BLaER1 treated with 17β-estradiol and CSF1 and Interleukin-3, amounts not matched to agents 10 nM and 100 nM (cell line): Measurements from ENCODE around the gene VPS35L.

Experiments
- H3K27ac ChIP-seq, 11 experiments: shearing (Covaris generic); formaldehyde crosslinking; 2 replicates each; pipeline ENCODE4 v1.8.1; 2022
- H3K27me3 ChIP-seq, 11 experiments: shearing (Covaris generic); formaldehyde crosslinking; 2 replicates each; pipeline ENCODE4 v1.8.1; 2022
- H3K36me3 ChIP-seq, 11 experiments: shearing (Covaris generic); formaldehyde crosslinking; 2 replicates each; pipeline ENCODE4 v1.8.1; 2022
- H3K4me1 ChIP-seq, 10 experiments: shearing (Covaris generic); formaldehyde crosslinking; 2 replicates each; pipeline ENCODE4 v1.8.1; 2022
- H3K4me2 ChIP-seq, 11 experiments: shearing (Covaris generic); formaldehyde crosslinking; 2 replicates each; pipeline ENCODE4 v1.8.1; 2022
- H3K4me3 ChIP-seq, 10 experiments: shearing (Covaris generic); formaldehyde crosslinking; 2 replicates each; pipeline ENCODE4 v1.8.1; 2022
- H3K9ac ChIP-seq, 11 experiments: shearing (Covaris generic); formaldehyde crosslinking; 2 replicates each; pipeline ENCODE4 v1.8.1; 2022
- H3K9me3 ChIP-seq, 11 experiments: shearing (Covaris generic); formaldehyde crosslinking; replicated peaks in 1 of 11; 2 replicates each; pipeline ENCODE4 v1.8.1; 2022
- H4K20me1 ChIP-seq, 11 experiments: shearing (Covaris generic); formaldehyde crosslinking; 2 replicates each; pipeline ENCODE4 v1.8.1; 2022
- Cebpa-rat ChIP-seq, 11 experiments: shearing (Covaris generic); IDR thresholded peaks; 2 replicates each; pipeline ENCODE4 v1.8.1; 2022

Gene VPS35L

GRCh38 chr16:19703172-19703889 is 147.8 kb downstream of the VPS35L start:
- Histone ChIP-seq H3K4me1 (peaks cover 16 to 40% (median 22%) of the 10 kb centered on the region in 10 experiments), H3K36me3 (peaks cover 76 to 94% (median 84%) of the 10 kb centered on the region in 11 experiments), H3K9ac (no peak overlapping the region), H3K27ac (no peak overlapping the region), H3K4me2 (peak overlapping the region in 2 of 11 experiments; percentile 33 to 42; a peak in 4 of 22 replicates), H3K4me3 (no peak overlapping the region), H3K9me3 (no peaks in the 10 kb centered on the region), H4K20me1 (peaks cover 0 to 67% (median 36%) of the 10 kb centered on the region in 11 experiments; a peak in 20 of 22 replicates), H3K27me3 (no peaks in the 10 kb centered on the region)
- TF ChIP-seq Cebpa-rat (IDR thresholded peaks at IDR 0.05): no peak

- Histone ChIP-seq H3K36me3 (peaks cover 81 to 97% (median 91%) of the 10 kb centered on the region in 11 experiments), H3K4me1 (peaks cover 4 to 29% (median 10%) of the 10 kb centered on the region in 10 experiments), H4K20me1 (peaks cover 0 to 67% (median 29%) of the 10 kb centered on the region in 11 experiments; a peak in 20 of 22 replicates), H3K27ac (peak overlapping the region in 3 of 11 experiments; percentile 7 to 33 (median 14); a peak in 2 of 22 replicates), H3K9me3 (no peaks in the 10 kb centered on the region), H3K27me3 (no peaks in the 10 kb centered on the region), H3K4me3 (no peak overlapping the region), H3K4me2 (no peak overlapping the region; a peak in 1 of 22 replicates), H3K9ac (no peak overlapping the region)
- no peak for TF ChIP-seq Cebpa-rat (IDR thresholded peaks at IDR 0.05)
These were observed 149.0 kb downstream of the VPS35L start for GRCh38 chr16:19704321-19705145.

GRCh38 chr16:19705146-19705501 is 149.6 kb downstream of the VPS35L start:
- Histone ChIP-seq H3K27me3 (no peaks in the 10 kb centered on the region), H3K4me1 (peaks cover 0 to 29% (median 5%) of the 10 kb centered on the region in 10 experiments; a peak in 9 of 20 replicates), H3K4me3 (no peak overlapping the region), H3K9ac (no peak overlapping the region), H3K27ac (peak overlapping the region in 1 of 11 experiments; percentile 7; a peak in 1 of 22 replicates), H3K4me2 (no peak overlapping the region), H4K20me1 (peaks cover 0 to 67% (median 29%) of the 10 kb centered on the region in 11 experiments; a peak in 13 of 22 replicates), H3K36me3 (peaks cover 81 to 97% (median 91%) of the 10 kb centered on the region in 11 experiments), H3K9me3 (no peaks in the 10 kb centered on the region)
- TF ChIP-seq Cebpa-rat (IDR thresholded peaks at IDR 0.05): no peak

DNA sequence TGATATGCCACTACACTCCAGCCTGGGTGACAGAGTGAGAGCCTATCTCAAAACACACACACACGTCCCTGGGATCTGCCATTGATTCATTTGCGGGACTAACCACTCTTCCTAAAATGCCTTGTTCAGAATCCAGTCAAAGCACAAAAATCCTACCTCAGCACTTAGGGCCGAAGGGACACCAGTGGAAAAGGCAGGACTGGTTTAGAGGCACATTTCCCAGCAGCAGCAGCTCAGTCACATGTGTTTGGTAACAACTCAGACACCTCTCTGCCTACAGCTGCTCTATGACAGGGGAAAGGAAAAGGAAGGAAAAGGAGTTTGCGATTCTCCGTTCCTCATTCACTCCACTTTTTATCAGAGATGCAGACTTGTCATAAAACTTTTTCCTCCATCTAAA is 150.3 kb downstream of the VPS35L start:
- TF ChIP-seq Cebpa-rat (IDR thresholded peaks at IDR 0.05): no peak
- H3K36me3 ChIP-seq: peaks cover 80 to 97% (median 91%) of the 10 kb centered on the region in 11 experiments
- peaks cover 0 to 29% (median 4%) of the 10 kb centered on the region in 10 experiments; a peak in 8 of 20 replicates for H3K4me1 ChIP-seq

DNA sequence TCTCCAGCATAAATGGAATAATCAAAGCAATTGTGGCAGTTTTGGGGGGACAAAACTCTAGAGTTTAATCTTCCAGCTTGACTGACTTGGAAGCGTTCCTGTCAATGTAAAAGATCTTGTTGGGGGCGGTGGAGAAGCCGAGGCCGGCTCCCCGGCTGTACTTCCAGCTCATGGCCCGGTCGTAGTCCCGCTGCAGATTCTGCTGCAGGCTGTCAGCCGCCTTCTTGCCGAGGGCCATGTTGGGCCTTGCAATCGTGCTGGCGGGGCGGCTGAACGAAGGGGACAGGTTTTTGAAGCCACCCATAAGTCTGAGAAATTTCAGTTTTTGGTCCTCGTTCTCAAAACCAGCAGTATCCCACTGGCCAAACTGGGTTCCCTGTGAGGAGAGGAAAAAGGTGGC is 151.3 kb downstream of the VPS35L start:
- peaks cover 82 to 97% (median 93%) of the 10 kb centered on the region in 11 experiments for H3K36me3 ChIP-seq
- H3K9ac ChIP-seq: no peak overlapping the region
- no peak overlapping the region for H3K27ac ChIP-seq
- H4K20me1 ChIP-seq: peaks cover 0 to 74% (median 46%) of the 10 kb centered on the region in 11 experiments; a peak in 15 of 22 replicates
- no peak overlapping the region for H3K4me2 ChIP-seq
- no peaks in the 10 kb centered on the region for H3K9me3 ChIP-seq
- H3K4me1 ChIP-seq: peaks cover 0 to 29% (median 4%) of the 10 kb centered on the region in 10 experiments; a peak in 8 of 20 replicates
- H3K4me3 ChIP-seq: no peak overlapping the region
- TF ChIP-seq Cebpa-rat (IDR thresholded peaks at IDR 0.05): no peak
- no peaks in the 10 kb centered on the region for H3K27me3 ChIP-seq

More for the DNA sequence above, 150.3 kb downstream of the VPS35L start:
- H3K9me3 ChIP-seq: no peaks in the 10 kb centered on the region
- H3K9ac ChIP-seq: no peak overlapping the region
- no peak overlapping the region for H3K27ac ChIP-seq
- H3K4me2 ChIP-seq: 0 out of 22 replicates have a peak overlapping the region, but pooled peaks of 1 of the 11 experiments have one; percentile 9
- peaks cover 0 to 67% (median 36%) of the 10 kb centered on the region in 11 experiments; a peak in 14 of 22 replicates for H4K20me1 ChIP-seq
- no peaks in the 10 kb centered on the region for H3K27me3 ChIP-seq
- H3K4me3 ChIP-seq: no peak overlapping the region

GRCh38 chr16:19707569-19708295 is 152.2 kb downstream of the VPS35L start:
- Histone ChIP-seq H3K27me3 (no peaks in the 10 kb centered on the region), H3K27ac (no peak overlapping the region), H3K9me3 (no peaks in the 10 kb centered on the region), H3K4me3 (no peak overlapping the region), H4K20me1 (peaks cover 0 to 83% (median 55%) of the 10 kb centered on the region in 11 experiments; a peak in 15 of 22 replicates), H3K9ac (no peak overlapping the region), H3K4me2 (no peak overlapping the region), H3K36me3 (peaks cover 82 to 97% (median 93%) of the 10 kb centered on the region in 11 experiments), H3K4me1 (peaks cover 0 to 27% (median 4%) of the 10 kb centered on the region in 10 experiments; a peak in 8 of 20 replicates)
- no peak for TF ChIP-seq Cebpa-rat (IDR thresholded peaks at IDR 0.05)

- no peaks in the 10 kb centered on the region for H3K9me3 ChIP-seq
- no peak overlapping the region for H3K4me3 ChIP-seq
- 0 out of 22 replicates have a peak overlapping the region, but pooled peaks of 1 of the 11 experiments have one; percentile 18 for H3K27ac ChIP-seq
- peaks cover 85 to 97% (median 94%) of the 10 kb centered on the region in 11 experiments for H3K36me3 ChIP-seq
- H4K20me1 ChIP-seq: peaks cover 0 to 87% (median 61%) of the 10 kb centered on the region in 11 experiments; a peak in 15 of 22 replicates
- H3K4me2 ChIP-seq: no peak overlapping the region
- TF ChIP-seq Cebpa-rat (IDR thresholded peaks at IDR 0.05): no peak
- peaks cover 0 to 19% (median under 1%) of the 10 kb centered on the region in 10 experiments; a peak in 6 of 20 replicates for H3K4me1 ChIP-seq
- no peak overlapping the region for H3K9ac ChIP-seq
- H3K27me3 ChIP-seq: no peaks in the 10 kb centered on the region
These were observed 153.0 kb downstream of the VPS35L start for GRCh38 chr16:19708296-19709205.
